ENCODE measurements around the gene OR8B4.
"Not testable (repeated sequence)": the region's sequence is repeated elsewhere in the genome, so short reads cannot be mapped to it uniquely, and the experiment has no call there.

Gene OR8B4, protein sequence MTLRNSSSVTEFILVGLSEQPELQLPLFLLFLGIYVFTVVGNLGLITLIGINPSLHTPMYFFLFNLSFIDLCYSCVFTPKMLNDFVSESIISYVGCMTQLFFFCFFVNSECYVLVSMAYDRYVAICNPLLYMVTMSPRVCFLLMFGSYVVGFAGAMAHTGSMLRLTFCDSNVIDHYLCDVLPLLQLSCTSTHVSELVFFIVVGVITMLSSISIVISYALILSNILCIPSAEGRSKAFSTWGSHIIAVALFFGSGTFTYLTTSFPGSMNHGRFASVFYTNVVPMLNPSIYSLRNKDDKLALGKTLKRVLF

DNA sequence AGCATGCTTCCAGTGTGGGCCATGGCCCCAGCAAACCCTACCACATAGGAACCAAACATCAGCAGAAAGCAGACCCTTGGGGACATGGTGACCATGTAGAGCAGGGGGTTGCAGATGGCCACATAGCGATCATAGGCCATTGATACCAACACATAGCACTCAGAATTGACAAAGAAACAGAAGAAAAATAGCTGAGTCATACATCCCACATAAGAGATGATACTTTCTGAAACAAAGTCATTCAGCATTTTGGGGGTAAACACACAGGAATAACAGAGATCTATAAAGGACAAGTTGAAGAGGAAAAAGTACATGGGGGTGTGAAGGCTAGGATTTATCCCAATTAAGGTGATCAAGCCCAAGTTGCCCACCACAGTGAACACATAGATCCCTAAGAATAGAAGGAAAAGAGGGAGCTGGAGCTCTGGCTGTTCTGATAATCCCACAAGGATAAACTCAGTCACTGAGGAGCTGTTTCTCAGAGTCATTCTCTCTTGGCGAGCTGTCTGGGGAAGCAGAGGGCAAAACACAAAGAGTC is at the start of gene OR8B4:
OR8B4 (minus strand) TSS at position 488 of the 538 bp plus-strand sequence; CDS start at position 488, 0 bp downstream.
- DNase-seq, result no peak

DNA sequence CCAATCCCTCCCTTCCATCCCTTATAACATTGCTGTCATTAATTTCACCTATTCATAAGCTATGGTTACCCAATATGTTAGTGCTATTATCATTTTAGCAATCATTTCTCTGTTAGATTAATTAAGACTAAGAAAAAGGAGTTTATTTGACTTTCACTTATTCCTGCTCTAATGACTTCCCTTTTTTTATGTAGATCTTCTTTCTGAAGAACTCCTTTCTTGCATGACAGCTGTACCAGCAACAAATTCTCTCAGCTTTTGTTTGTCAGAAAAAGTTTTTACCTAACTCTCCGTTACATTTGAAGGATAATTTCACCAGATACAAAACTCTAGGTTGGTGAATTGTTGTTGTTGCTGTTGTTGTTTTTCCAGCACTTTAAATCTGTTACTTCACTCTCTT is 49.4 kb upstream of the OR8B4 start:
- no peak for DNase-seq

DNA sequence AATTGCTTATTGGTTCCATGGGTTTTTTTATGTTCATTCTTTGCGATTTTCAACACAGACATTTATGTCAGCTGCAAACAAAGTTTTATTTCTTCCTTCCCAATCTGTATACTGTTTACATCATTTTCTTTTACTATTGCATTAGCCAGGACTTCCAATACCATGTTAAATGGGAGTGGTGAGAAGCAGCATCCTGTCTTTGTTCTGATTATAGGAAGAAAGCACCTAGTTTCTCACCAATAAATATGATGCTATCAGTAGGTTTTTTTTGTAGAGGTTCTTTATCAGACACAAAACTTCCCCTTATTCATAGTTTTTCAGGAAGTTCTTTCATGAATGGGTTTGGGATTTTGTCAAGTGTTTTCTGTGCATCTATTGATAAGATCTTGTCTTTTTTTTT is 48.8 kb upstream of the OR8B4 start:
- no peak for DNase-seq

DNA sequence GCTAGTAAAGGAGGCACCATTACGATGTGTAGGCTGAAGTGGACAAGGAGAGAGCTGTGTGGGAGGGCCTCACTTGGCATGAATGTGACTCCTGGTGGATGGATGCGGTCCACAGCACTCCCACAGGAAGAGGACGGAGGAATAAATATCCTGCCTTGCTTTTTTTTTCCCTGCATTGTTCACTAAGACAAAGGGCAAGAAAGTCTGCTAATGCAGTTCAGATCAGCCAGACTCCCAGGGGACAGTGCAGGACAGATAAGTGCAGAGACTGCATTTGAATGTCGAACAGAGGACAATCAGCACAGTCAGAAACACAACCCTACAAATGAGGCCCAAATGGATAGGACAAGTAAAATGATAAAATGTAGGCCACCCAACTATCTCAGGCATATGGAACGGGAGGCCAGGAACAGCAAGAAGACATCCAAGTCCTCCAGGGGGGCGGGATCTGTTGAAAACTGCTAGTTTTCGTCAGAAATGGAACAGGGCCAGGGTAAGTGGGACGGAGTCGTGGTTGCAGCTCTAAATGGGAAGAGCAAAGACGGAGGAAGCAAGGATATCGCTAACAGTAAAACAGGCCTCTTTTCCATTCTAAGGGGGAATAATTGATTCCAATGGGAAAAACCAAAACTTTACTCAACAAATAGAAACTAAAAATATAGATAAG is 46.0 kb upstream of the OR8B4 start:
- no peak for DNase-seq

DNA sequence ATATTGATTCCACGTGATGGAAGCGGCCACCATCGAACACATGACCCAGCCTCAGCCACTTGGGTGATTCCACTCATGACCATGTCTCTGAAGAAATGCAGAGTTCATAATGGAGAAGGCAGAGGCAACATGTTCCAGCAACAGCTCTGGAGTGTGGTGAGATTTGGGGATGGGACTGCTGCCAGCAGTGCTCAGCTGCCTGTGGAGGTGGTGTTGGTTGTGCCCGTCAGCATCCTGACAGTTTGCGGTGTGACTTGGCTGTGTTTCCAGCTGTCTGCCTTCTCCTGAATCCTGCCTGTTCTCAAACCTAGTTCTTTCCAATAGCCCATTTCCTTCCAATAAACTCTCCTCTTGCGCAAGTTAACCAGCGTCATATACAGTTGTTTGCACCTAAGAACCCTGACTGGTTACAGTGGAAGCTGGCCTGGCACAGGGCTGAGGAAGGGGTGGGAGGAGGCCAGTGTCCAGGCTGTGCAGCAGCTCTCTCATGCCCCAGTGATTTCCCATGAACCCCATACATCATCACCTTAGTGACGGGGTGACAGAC is 42.8 kb upstream of the OR8B4 start:
- no peak for DNase-seq

DNA sequence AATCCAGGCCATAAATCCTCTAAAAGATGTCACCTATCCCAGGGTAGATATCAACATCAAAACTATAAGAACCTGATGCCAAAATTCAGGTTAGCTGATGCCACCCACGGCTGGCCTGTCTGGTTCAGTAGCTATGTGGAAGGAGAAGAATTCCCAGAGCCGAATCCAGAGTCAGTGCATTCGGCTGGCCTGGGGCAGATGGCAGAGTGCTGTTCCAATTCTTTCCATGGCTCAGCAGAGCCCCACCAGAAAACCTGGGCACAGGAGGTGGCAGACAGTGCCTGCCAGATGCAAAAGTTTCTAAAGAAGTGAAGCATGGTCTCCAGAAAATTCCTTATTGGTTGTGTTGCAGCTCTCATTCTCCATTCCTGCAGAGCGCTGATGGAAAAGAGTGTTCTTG is 40.7 kb upstream of the OR8B4 start:
- DNase-seq, result no peak

DNA sequence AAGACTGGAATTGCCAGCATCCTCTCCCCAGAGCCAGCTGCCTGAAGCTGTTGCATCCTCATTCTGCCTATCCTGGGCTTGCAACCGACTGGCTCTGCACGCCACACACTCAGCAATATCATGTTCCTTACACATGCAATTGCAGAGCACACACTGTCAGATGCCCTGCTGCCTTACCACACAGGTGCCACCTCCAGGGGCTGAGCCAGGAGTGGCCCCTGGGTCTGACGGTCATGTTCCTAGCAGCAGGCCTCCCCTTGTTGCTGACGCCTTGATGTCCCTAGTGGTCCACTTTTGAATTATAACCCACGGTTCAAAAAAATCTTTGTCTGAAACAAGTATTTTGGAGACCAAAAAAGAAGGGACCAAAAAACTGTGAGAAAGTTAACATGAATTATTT is 39.3 kb upstream of the OR8B4 start:
- no peak for DNase-seq

DNA sequence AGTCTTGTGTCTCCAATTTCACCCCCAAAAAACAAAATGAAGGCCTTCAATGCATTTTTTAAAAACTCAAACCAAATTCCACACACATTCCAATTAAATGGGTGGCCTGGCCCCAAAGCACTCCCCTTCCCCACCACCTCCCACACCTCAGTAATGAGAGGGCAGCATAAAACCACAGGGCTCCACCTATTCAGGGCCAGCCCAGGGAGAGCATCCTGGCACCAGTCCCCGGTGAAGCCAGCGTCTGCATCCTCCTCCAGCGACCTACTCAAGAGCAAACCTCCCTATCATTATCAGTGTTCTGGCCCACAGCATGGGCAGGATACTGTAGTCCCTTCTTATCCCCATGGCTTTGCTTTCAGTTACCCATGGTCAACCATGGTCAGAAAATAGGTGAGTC is 38.7 kb upstream of the OR8B4 start:
- DNase-seq, result no peak

DNA sequence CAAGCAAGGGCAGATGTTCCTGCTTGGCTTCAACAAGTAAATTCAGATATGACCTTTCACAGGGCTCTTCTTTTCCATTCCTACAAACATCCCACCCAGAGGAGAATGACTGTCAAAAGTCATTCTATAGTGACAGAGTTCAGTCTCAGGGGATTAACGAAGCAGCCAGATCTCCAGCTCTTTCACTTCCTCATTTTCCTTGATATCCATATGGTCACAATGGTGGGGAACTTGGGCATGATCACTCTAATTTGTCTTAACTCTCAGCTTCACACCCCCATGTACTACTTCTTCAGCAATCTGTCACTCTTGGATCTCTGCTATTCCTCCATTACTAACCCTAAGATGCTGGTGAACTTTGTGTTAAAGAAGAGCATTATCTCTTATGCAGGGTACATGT is 35.8 kb upstream of the OR8B4 start:
- DNase-seq, result no peak

DNA sequence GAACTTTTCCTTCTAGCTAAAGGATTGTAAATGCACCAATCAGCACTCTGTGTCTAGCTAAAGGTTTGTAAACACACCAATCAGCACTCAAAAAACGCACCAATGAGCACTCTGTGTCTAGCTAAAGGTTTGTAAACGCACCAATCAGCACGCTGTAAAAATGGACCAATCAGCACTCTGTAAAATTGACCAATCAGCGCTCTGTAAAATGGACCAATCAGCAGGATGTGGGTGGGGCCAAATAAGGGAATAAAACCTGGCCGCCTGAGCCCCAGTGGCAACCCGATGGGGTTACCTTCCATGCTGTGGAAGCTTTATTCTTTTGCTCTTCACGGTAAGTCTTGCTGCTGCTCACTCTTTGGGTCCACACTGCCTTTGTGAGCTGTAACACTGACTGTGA is 34.7 kb upstream of the OR8B4 start:
- DNase-seq, result not testable (repeated sequence)

DNA sequence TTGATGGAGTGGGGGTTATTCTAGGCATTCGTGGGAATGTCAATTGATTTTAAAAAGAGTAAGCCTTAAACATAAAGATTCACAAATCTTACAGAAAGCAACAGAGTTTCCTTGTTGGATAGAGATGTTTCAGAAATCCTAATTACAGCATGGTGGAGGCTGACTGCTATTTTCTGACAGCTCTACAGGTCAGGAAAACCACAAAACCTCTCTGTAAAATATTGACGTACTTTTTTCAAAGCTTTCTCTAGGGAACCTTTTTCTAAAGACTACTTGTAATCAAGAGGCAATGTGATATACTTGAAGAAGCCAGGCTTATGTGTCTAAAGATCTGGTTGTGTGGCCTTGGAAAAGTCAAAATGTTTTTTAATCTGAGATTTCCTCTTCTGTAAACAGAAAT is 29.9 kb upstream of the OR8B4 start:
- DNase-seq, result no peak

DNA sequence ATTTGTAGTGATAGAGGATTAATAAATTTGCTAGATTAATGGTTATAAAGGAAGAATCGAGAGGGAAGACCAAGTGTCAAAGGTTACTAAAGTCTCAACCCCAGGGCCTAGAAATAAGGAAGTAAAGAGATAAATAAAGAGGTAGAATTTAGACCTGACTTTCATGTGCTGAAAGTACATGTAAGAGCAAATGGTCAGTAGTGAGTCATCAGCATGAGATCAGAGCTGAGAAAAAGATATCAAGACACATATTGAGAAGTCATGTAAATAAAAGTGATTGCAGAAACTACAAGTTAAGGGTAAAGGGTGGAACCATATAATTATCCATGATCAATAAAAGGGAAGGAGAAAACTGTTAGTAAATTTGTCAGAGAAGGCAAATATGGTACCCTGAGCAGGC is 22.2 kb upstream of the OR8B4 start:
- DNase-seq, result no peak

DNA sequence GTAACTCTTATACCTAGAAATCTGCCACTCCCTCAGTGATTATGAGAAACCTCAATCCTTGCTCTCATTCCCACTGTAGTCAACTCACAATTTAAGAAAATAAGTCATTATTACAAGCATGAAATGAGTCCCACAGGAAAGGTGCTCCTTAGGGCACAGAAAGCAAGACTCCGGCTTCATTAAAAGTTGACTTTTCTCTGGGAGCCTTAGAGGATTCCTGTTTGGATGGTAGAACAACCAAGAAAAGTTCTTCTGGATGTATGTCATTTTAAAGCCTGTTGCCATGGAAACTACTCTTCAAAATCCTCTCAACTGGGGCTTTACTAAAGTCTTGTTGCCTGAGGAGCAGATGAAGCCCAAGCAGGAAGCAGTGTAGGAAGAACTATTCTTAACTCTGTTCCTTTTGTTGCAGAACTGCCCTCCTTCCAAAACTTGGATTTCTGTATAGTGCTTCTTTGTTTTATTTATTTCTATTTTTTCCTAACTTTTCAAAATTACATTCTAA is 21.0 kb upstream of the OR8B4 start, which contains the start of gene OR8B8:
OR8B8 (minus strand) TSS at position 51 of the 505 bp plus-strand sequence. CDS start 4,611 bp downstream, outside the sequence.
- DNase-seq, result no peak

DNA sequence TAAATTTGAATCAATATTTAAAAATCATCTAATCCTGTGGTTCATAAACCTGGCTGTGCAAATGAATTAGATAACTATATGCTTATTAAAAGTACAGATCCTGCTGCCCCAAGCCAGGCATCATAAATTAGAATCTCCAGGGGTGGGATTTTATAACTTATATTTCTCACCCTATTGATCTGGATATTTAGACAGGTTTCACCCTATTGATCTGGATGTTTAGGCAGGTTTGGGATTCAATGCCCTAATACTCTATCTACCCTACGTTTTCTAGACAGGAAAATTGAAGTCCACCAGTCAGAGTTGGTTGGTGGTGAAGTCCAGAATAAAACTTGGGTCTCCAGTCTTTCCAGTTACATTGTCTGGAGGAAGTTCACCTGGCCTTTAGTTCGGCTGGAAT is 18.2 kb upstream of the OR8B4 start:
- DNase-seq, result no peak

DNA sequence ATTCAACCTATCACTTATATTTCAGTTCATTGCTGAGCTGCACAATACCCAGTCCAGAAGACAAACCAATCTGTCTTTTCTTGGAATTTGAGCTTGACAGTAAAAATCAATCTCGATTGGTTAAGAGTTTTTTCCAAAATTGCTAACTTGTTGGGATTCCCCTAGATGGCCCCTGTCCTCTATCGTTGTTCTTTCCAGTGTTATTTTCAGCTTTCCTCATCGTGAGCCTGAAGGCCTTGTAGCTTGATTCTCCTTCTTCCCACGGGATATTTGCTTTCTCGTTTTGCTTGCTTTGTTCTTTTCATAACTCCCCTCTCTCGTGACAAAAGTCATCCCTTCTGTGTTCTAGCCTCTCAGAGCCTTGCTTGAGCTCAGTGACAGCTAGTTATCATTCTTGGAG is 17.8 kb upstream of the OR8B4 start:
- DNase-seq, result no peak

DNA sequence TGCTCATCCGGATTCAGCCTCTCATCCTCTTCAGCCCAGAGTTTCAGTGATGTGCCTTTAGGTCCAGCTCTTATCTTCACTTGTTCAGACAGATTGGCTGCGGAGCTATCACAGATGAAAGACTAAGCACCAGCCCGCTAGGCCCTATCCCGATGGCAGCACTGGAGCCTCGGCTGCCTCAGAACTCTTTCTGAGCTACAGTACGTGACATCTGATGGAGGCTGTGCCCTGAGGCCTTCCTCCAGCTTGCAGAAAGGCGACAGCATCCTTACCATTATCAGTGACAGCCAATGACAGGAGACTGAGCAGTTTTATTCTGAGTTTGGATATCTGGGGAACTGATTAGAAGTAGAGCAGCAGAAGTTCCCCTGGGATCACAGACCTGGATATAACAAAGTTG is 16.8 kb upstream of the OR8B4 start:
- DNase-seq, result no peak

DNA sequence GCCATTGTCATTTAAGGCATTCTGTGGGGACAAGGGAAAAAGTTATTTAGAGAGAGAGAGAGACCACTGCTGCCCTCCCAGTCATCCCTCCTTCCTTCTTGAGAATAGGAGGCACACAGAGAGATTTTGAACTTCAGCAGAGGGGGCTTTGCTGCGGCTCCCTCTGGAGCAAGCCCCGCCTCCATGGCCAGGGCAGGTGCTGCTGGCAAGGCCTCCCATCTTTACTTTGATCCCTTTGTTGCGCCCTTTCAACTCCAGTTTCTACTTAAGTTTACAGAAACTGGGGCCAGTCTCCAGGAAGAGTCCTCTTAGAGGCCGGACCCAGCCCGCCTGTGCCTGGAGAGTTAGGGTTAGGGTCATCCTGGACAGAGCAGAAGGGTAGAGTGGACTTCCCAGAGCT is 16.4 kb upstream of the OR8B4 start:
- no peak for DNase-seq

DNA sequence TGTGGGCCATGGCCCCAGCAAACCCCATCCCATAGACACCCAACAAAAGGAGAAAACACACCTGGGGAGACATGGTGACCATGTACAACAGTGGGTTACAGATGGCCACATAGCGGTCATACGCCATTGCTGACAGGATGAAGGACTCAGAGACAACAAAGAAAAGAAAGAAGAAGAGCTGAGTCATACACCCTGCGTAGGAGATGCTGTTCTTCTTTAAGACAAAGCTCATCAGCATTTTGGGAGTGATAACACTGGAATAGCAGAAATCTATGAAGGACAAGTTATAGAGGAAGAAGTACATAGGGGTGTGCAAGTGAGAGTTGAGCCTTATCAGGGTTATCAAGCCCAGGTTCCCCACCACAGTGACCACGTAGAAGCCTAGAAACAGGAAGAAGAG is 15.9 kb upstream of the OR8B4 start:
- no peak for DNase-seq

DNA sequence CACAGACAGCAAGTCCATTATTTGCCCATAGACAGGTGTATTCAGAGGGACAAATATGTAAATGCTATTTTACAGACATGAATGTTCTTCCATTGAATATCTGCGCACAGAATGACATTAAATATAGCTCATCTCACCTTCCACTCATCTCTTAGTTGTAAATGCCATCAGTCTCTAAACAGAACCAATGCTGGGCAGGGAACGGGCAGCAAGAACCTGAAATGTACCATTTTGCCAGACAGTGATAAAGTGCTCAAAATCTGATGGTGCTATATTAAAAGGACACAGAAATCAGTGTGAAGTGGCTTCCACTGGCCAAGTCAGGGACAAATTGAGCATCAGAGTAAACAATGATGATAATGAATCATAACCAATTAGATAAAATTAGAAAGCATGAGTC is 10.0 kb upstream of the OR8B4 start:
- no peak for DNase-seq

DNA sequence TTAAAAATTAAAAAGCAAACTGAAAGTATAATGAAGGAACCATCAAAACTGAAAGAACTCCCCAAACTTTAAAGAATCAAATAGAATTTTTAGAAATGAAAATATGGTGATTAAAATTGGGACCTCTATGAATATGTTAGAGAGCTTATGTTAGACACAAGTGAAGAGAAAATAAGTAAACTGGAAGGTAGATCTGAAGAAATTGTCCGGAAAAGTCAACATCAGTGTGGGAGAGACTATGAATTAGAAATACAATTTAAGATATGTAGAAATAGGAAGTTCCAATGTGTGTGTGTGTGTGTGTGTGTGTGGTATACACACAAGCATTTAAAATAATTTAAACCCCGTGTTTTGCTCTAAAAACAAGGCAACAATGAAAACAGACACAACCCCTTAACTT is 4.9 kb upstream of the OR8B4 start:
- no peak for DNase-seq

DNA sequence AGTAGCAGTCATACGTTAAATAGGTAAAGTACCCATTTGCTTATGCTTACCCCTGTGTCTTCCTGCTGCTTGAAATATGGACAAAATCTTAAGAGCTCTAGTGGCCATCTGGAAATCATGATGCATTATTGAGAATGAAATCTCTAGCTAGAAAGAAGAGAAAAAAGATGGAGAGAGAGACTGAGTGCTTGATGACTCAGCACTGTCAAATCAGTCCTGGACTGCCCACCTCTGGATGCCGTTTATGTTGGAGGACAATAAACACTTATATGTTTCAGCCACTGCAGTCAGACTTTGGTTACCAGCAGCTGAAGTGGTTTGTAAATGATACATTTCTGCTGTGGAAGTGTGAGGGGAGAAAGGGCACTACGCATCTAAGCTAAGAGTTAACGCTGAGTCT is 3.6 kb downstream of the OR8B4 start:
- no peak for DNase-seq

DNA sequence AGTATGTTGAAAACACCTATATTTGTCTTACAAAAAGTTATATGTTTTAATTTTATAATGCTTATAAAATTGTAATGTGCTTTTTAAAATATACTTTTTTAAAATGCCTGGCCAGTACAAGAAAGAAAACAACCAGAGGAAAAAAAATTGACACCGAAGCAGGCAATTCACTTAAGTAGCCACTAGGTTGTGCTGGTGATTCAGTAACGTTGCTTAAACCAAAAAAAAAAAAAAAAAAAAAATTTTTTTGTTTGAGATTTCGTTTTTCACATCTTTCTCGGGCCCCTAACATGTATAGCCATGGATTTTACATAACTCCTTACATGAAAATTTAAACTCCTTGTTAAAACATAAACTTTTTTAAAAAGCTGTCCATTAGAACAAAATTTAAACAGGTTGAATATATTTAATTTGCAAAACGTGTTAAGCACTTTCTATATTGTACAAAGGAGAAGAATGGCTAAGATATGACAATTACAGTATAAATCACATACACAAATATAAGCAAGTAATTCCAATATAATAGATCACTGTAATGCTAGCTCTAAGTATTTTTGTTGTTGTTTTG is 9.2 kb downstream of the OR8B4 start:
- no peak for DNase-seq

DNA sequence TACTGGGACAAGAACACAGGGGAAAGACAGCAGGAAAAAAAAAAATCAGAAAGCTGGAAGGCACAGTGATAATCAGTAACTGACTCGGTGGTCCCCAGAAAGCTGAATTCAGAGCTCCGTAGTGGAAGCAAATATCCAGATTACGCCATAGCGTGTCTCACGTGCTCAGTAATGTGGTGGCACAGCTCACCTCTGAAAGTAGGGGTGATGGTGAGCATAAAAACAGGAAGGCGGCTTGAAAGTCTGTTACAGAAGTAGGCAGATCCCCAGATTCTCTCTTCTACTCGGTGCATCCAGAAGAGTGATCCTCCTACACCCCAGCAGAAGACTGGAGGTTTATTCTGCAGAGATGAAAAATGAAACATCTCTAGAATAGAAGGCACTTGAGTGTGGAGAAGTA is 14.8 kb downstream of the OR8B4 start:
- no peak for DNase-seq

DNA sequence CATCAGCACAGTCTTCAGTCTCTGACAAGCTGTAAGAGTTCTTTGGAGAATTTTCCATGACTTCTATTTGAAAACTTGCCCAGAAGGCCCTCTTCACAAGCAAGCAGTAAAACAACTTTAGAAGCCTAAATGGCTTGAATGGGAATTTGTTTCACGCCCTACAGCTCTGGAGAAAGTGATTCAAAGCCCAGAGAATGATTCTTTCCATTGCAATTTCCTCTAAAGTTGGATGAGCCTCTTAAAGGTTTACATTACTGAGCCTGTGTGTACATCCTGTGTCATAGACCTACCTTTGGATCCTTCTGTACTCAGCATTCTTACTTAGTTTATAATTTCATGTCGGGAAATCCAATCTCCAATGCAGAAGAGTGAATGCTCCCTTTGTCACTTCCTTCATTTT is 19.1 kb downstream of the OR8B4 start:
- no peak for DNase-seq

All from NCI-H1694 (cell line).